Endothelial cell of umbilical vein (primary cell): Measurements from ENCODE around the gene LMTK3. TPM values are rescaled to one million over a fixed set of nuclear protein-coding genes. Genes with fewer than 3 reads are reported as not detected.

Experiments used
- BruUV-seq: library from RNA; stranded (reverse); fragments of 400-500 nt; replicated peaks from 2 replicates; lab custom pipeline; 2021; lab: Mats Ljungman, UMichigan
- CTCF ChIA-PET: fragments of 300-600, 350-600 bp; sonication (Branson Sonifier 250); formaldehyde crosslinking; loops from one replicate; lab custom pipeline; 2021; ENCODE audit warnings: antibody characterized with exemption, inconsistent platforms; lab: Charles Lee
- POLR2A ChIA-PET: fragments of 300-600, 350-600 bp; sonication (Branson Sonifier 250); formaldehyde crosslinking; loops from one replicate; lab custom pipeline; 2021; ENCODE audit warnings: antibody characterized with exemption, inconsistent platforms; lab: Charles Lee
- DNase-seq: peaks from one replicate; pipeline ENCODE4 v3.0.0-alpha.2; 2011; ENCODE audit warnings: low read depth, low spot score
- FAIRE-seq: peaks from 2 replicates; lab custom pipeline; 2011; peaks lifted over from hg19 to GRCh38; lab: Jason Lieb, UNC
- H2AFZ ChIP-seq: 2 replicates; pipeline ENCODE4 v1.6.0; 2012; ENCODE audit warnings: low read depth, low read length, control low read depth, inconsistent platforms
- H3K27ac ChIP-seq: 2 replicates; pipeline ENCODE4 v1.5.1; 2011; ENCODE audit warnings: low read depth, mild to moderate bottlenecking, control low read depth, low read length, moderate library complexity; ENCODE audit not compliant: insufficient read depth
- H3K27me3 ChIP-seq, 2 experiments: 2 replicates each; pipeline versions ENCODE4 v1.6.0 to v1.6.1; 2011; ENCODE audit warnings: low read length in 2 of 2, mixed read lengths in 1 of 2; ENCODE audit not compliant: control insufficient read depth in 2 of 2, insufficient read depth in 2 of 2
- H3K36me3 ChIP-seq, 2 experiments: 2 replicates in 1 of 2; 3 replicates in 1 of 2; pipeline ENCODE4 v1.5.1; 2011; ENCODE audit warnings: low read length in 2 of 2, mild to moderate bottlenecking in 1 of 2, moderate library complexity in 1 of 2; ENCODE audit not compliant: control insufficient read depth in 2 of 2, insufficient read depth in 2 of 2; ENCODE audit errors: extremely low read depth in 1 of 2
- H3K4me1 ChIP-seq: 3 replicates; pipeline ENCODE4 v1.5.1; 2011; ENCODE audit warnings: mild to moderate bottlenecking, low read length; ENCODE audit not compliant: control insufficient read depth, insufficient read depth; ENCODE audit errors: extremely low read depth
- H3K4me2 ChIP-seq: 2 replicates; pipeline ENCODE4 v1.6.1; 2011; ENCODE audit warnings: low read length, control low read depth, mixed read lengths; ENCODE audit not compliant: insufficient read depth
- H3K4me3 ChIP-seq, 3 experiments: fragments of 200-600 bp in 1 of 3; sonication (generic), shearing (Covaris generic) in 1 of 3; replicated peaks in 1 of 3; 2 replicates each; pipeline ENCODE4 v1.5.1; 2011 to 2016; ENCODE audit warnings: control low read depth in 3 of 3, low read length in 3 of 3, mild to moderate bottlenecking in 2 of 3, inconsistent platforms in 1 of 3, low read depth in 1 of 3, moderate library complexity in 1 of 3; ENCODE audit not compliant: insufficient read depth in 1 of 3
- H3K79me2 ChIP-seq: 2 replicates; pipeline ENCODE4 v1.6.0; 2012; ENCODE audit warnings: low read length, inconsistent platforms; ENCODE audit not compliant: control insufficient read depth, insufficient read depth
- H3K9ac ChIP-seq: replicated peaks from 2 replicates; pipeline ENCODE3; 2011; ENCODE audit warnings: low read length, control low read depth; ENCODE audit not compliant: insufficient read depth; ENCODE audit errors: extremely low read depth
- H3K9me1 ChIP-seq: replicated peaks from 3 replicates; pipeline ENCODE4 v1.6.0; 2011; ENCODE audit warnings: mild to moderate bottlenecking, low read length; ENCODE audit not compliant: control insufficient read depth, insufficient read depth; ENCODE audit errors: extremely low read depth
- H3K9me3 ChIP-seq: replicated peaks from 2 replicates; pipeline ENCODE4 v1.5.1; 2012; ENCODE audit warnings: low read length, inconsistent platforms; ENCODE audit not compliant: control insufficient read depth, insufficient read depth
- H4K20me1 ChIP-seq: replicated peaks from 2 replicates; pipeline ENCODE3; 2011; ENCODE audit warnings: mild to moderate bottlenecking, low read length; ENCODE audit not compliant: control insufficient read depth, insufficient read depth; ENCODE audit errors: extremely low read depth
- EZH2 ChIP-seq: IDR thresholded peaks from 2 replicates; pipeline ENCODE4 v1.6.1; 2012; ENCODE audit warnings: borderline replicate concordance, low read depth, mild to moderate bottlenecking, moderate library complexity, low read length, inconsistent platforms; ENCODE audit not compliant: severe bottlenecking
- FOS ChIP-seq: IDR thresholded peaks from 2 replicates; pipeline ENCODE4 v1.6.1; 2011; ENCODE audit warnings: mild to moderate bottlenecking, low read length, moderate library complexity, borderline replicate concordance; ENCODE audit not compliant: insufficient read depth
- GATA2 ChIP-seq: IDR thresholded peaks from 2 replicates; pipeline ENCODE4 v1.7.0; 2011; ENCODE audit warnings: low read depth, mild to moderate bottlenecking, moderate library complexity, mixed read lengths, low read length; ENCODE audit not compliant: insufficient read length, insufficient read depth
- JUN ChIP-seq: IDR thresholded peaks from 2 replicates; pipeline ENCODE4 v1.6.1; 2011; ENCODE audit warnings: borderline replicate concordance, low read depth; ENCODE audit not compliant: insufficient read length, insufficient read depth
- MAX ChIP-seq: IDR thresholded peaks from 2 replicates; pipeline ENCODE4 v1.6.1; 2011; ENCODE audit not compliant: insufficient read depth, insufficient read length
- MYC ChIP-seq: IDR thresholded peaks from one replicate; pipeline ENCODE4 v1.6.1; 2011; ENCODE audit warnings: mild to moderate bottlenecking, low read depth, low read length
- POLR2A ChIP-seq: IDR thresholded peaks from 2 replicates; pipeline ENCODE4 v1.6.1; 2012; ENCODE audit warnings: low read depth, mild to moderate bottlenecking, control low read depth, low read length
- POLR2AphosphoS5 ChIP-seq: IDR thresholded peaks from 2 replicates; pipeline ENCODE4 v1.6.1; 2012; ENCODE audit warnings: low read depth, mild to moderate bottlenecking, control low read depth, low read length, moderate library complexity; ENCODE audit not compliant: insufficient read depth
- dilution Hi-C: fragments of 300-500 bp; cut with MboI; formaldehyde crosslinking; loops from one replicate; pipeline ENCODE4 v1.15.0; 2019; ENCODE audit warnings: low sequenced_read_pairs; ENCODE audit not compliant: extremely low pct_ligation_motif_present
- intact Hi-C: fragments of 100-400 bp; cut with micrococcal nuclease; formaldehyde crosslinking; loops from one replicate; pipeline ENCODE4 v1.10.0; 2022
- polyA plus RNA-seq, 4 experiments: library from polyadenylated mRNA; depleted of rRNA in 3 of 4; stranded (reverse) in 3 of 4; unstranded in 1 of 4; fragments of >200 nt; gene quantifications; 2 replicates each; pipeline versions ENCODE4 v1.2.1 to v1.2.3, GENCODE V29; 2011 to 2012; ENCODE audit warnings: missing spikeins in 1 of 4
- total RNA-seq: library from RNA; stranded (reverse); gene quantifications from 2 replicates; pipeline ENCODE4 v1.2.3, GENCODE V29; 2021
- TF ChIP-seq, protein P1 (sequence below), 2 donors: IDR thresholded peaks; 1 replicate in 1 of 2; 2 replicates in 1 of 2; pipeline ENCODE4 v1.5.1; 2011; ENCODE audit warnings: low read length in 2 of 2, mild to moderate bottlenecking in 2 of 2, moderate library complexity in 2 of 2, control low read depth in 1 of 2, inconsistent platforms in 1 of 2, low read depth in 1 of 2; ENCODE audit not compliant: insufficient read depth in 1 of 2; ENCODE audit errors: extremely low read depth in 1 of 2

Gene LMTK3
- total and polyA plus RNA-seq, 2 donors (not counting 3 experiments of a cell fraction or from before 2014, with no cell fraction given): 0.11 to 0.14 TPM

DNA sequence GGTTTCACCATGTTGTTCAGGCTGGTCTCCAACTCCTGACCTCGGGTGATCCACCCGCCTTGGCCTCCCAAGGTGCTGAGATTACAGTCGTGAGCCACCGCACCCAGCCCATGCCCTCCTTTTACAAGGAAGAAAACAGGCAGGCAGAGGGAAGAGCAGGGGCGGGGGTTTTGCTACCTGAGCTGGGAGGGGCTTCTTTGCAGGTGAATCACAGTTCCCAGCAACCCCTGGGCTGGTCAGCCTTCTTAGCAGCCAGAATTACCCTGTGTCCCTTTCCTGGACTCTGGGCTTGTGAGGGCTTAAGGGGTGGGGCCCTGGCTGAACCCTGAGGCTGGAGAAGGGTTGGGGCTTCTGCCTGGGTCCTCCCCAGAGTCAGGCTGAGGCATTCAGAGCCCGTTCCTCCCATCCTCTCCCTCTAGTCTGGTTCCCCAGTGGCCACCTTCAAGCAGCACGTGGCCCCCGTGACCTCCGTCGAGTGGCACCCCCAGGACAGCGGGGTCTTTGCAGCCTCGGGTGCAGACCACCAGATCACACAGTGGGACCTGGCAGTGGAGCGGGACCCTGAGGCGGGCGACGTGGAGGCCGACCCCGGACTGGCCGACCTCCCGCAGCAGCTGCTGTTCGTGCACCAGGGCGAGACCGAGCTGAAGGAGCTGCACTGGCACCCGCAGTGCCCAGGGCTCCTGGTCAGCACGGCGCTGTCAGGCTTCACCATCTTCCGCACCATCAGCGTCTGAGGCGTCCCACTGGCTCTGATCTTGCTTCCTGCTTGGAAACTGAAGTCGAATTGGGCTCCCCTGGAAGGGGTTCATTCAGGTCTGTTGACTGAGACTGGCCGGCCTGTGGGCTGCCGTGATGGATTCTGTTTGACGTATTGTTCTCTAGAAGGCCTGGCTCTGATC is 59.1 kb downstream of the LMTK3 start:
- no peak for FAIRE-seq
- H3K4me1 ChIP-seq: no peaks in the 10 kb centered on the region
- no peaks in the 10 kb centered on the region for H3K9me1 ChIP-seq
- no peaks in the 10 kb centered on the region for H3K9me3 ChIP-seq
- no peak overlapping the region for H2AFZ ChIP-seq
- H3K27me3 ChIP-seq: no peaks in the 10 kb centered on the region
- no TSS peak for BruUV-seq
- ChIA-PET CTCF (interaction anchor here (1.0 to 1.4 kb wide), 3 partner anchors 61 to 138 kb away, joined by 3 to 5 read pairs (median 3); partner anchors contain the start of gene KDELR1), POLR2A (no interaction called here)
- dilution Hi-C loops: no loop called here
- peaks cover 7% of the 10 kb centered on the region for H3K79me2 ChIP-seq
- no peak overlapping the region for H3K9ac ChIP-seq
- H3K27ac ChIP-seq: no peak overlapping the region
- no peak overlapping the region for H3K4me2 ChIP-seq
- intact Hi-C loops: no loop called here
- TF ChIP-seq FOS (no peak), MAX (no peak), POLR2A (no peak), POLR2AphosphoS5 (no peak), MYC (no peak), JUN (no peak), GATA2 (no peak), EZH2 (no peak)
- TF ChIP-seq, protein P1, sequence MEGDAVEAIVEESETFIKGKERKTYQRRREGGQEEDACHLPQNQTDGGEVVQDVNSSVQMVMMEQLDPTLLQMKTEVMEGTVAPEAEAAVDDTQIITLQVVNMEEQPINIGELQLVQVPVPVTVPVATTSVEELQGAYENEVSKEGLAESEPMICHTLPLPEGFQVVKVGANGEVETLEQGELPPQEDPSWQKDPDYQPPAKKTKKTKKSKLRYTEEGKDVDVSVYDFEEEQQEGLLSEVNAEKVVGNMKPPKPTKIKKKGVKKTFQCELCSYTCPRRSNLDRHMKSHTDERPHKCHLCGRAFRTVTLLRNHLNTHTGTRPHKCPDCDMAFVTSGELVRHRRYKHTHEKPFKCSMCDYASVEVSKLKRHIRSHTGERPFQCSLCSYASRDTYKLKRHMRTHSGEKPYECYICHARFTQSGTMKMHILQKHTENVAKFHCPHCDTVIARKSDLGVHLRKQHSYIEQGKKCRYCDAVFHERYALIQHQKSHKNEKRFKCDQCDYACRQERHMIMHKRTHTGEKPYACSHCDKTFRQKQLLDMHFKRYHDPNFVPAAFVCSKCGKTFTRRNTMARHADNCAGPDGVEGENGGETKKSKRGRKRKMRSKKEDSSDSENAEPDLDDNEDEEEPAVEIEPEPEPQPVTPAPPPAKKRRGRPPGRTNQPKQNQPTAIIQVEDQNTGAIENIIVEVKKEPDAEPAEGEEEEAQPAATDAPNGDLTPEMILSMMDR (IDR thresholded peaks at IDR 0.05; ENCODE audit: extremely low read depth in 1 of 2, insufficient read depth in 1 of 2, low read depth in 1 of 2, low read length in 2 of 2): no peak
- H4K20me1 ChIP-seq: no peaks in the 10 kb centered on the region
- peaks cover 4 to 43% of the 10 kb centered on the region in 2 experiments for H3K36me3 ChIP-seq
- DNase-seq: no peak
- no peak overlapping the region for H3K4me3 ChIP-seq
